HG02798 (cell line): ENCODE data around the gene KLHL5.
A peak's percentile ranks its signal among the peaks of the same experiment; 100 is the strongest.
"Not testable (repeated sequence)": the region's sequence is repeated elsewhere in the genome, so short reads cannot be mapped to it uniquely, and the experiment has no call there.

Experiments used
- ATAC-seq: cut with Tn5 transposase; IDR thresholded peaks from one replicate; pipeline ENCODE4 v1.9.1; 2021; ENCODE audit warnings: mild to moderate bottlenecking; ENCODE audit not compliant: unreplicated experiment, poor library complexity

The KLHL5 gene, protein sequence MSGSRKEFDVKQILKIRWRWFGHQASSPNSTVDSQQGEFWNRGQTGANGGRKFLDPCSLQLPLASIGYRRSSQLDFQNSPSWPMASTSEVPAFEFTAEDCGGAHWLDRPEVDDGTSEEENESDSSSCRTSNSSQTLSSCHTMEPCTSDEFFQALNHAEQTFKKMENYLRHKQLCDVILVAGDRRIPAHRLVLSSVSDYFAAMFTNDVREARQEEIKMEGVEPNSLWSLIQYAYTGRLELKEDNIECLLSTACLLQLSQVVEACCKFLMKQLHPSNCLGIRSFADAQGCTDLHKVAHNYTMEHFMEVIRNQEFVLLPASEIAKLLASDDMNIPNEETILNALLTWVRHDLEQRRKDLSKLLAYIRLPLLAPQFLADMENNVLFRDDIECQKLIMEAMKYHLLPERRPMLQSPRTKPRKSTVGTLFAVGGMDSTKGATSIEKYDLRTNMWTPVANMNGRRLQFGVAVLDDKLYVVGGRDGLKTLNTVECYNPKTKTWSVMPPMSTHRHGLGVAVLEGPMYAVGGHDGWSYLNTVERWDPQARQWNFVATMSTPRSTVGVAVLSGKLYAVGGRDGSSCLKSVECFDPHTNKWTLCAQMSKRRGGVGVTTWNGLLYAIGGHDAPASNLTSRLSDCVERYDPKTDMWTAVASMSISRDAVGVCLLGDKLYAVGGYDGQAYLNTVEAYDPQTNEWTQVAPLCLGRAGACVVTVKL

DNA sequence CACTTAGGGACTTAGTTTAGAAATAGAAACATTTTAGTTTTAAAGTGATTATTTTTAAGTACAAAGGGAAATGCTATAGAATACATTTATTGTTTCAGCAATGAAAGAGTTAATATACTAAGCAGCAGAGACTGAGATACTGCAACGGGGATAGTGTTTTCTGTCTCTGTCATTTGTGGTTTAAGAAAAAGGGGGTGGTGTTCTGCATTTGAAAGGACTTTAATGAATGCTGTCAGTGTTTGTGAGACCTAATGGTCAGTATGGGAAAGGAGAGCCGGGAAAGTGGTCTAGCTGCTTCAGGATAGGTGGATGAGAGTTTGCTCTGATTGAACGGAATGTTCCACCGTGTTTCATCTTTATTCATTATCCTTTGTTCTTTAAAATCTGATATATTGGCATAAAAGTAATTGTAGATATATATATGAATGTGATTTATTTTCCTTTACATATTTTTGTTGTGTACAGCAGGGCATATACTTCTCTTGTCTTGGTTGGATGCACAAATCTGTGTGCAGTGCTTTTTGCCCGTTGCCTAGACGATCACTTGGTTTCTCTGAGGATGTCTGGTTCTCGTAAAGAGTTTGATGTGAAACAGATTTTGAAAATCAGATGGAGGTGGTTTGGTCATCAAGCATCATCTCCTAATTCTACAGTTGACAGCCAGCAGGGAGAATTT lies at the start of gene KLHL5:
TSS of gene KLHL5 (plus strand) at position 139 of the 676 bp plus-strand sequence. CDS start at position 560, 421 bp downstream.
- ATAC-seq, result no peak

DNA sequence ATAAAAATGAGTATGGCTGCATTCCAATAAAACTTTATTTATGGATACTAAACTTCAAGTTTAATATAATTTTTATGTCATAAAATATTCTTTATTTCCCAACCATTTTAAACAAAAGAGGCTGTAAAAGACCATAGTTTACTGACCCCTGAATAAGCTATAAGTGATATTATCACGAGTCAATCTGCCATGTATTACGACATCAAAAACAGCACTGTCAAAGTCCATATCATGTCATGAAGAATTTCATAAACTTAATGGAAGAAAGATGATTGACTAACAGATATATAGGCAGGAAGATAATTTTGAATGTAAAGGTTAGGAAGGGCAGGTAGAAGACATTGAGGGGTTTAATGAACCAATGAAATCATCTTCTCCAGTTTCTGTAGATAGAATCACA lies 48.0 kb upstream of the KLHL5 start:
- no peak for ATAC-seq

DNA sequence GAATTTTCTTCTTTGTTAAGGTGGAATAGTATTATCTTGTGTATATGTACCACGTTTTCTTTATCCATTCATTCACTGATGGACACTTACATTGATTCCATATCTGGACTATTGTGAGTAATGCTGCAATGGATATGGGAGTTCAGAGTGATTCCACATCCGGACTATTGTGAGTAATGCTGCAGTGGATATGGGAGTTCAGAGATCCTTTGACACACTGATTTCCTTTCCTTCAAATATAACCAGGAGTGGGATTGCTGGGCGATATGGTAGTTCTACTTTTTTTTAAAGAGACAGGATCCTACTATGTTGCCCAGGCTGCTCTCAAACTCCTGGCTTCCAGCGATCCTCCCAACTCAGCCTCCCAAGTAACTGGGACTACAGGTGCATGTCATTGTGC lies 41.9 kb upstream of the KLHL5 start:
- no peak for ATAC-seq

DNA sequence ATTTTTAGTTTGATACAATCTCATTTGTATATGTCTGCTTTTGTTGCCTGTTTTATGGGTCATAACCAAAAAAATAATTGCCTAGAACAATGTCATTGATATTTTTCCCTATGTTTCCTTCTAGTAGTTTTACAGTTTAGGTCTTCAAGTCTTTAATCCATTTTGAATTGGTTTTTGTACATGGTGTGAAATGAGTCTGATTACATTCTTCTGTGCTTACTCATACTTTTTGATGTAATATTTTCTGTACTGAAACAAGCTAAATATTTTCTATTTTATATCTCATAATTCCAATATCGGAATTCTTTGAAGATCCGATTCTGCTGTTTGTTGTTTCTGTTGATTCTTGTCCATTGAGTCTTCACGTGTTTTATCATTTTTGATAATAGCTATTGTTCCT lies 40.4 kb upstream of the KLHL5 start:
- ATAC-seq, result no peak

DNA sequence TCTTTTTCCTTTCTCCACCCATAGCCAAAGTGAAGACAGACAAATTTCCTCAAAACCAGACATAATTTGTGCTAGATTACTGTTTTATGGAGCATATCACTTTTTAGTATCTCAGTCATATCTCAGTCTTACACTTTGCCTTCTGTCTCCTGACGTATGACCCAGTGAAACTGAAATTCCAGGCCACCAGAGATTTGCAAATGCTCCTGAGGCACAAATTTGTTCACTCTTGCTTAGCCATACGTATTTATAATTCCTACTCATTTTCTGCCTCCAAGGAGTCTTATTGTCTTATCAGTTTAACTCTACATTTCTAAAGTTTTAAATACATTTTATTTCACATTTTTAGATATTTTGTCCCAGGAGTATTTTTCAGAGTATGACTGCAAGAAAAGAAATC lies 39.8 kb upstream of the KLHL5 start:
- ATAC-seq, result no peak

DNA sequence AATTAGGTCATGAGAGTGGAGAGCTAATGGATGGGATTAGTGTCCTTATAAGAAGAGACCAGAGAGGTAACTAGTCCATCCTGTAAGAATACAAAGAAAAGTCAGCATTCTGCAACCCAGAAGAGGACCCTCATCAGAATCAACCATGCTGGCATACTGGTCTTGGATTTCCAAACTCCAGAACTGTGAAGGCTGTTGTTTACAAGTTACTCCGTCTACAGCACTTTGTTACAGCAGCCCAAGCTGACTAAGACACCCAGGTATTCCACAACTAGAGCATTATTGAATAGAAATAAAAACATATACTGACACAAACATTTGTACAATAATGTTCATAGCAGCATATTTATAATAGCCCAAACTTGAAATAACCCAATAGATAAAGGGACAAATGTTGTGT lies 39.0 kb upstream of the KLHL5 start:
- no peak for ATAC-seq

DNA sequence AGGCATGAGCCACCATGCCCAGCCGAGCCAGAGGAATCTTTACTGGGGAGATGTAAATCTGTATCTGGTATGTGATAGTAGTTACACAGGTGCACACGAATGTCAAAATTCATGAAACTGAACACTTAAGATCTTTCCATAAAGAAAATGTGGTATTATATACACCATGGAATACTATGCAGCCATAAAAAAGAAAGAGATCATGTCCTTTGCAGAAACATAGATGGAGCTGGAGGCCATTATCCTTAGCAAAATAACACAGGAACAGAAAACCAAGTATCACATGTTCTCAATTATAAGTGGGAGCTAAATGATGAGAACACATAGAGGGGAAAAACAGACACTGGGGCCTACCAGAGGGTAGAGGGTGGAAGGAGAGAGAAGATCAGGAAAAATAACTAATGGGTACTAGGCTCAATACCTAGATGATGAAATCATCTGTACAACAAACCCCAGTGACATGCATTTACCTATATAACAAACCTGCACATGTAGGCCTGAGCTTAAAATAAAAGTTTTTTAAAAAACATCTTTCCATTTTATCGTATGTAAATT lies 37.6 kb upstream of the KLHL5 start:
- no peak for ATAC-seq

DNA sequence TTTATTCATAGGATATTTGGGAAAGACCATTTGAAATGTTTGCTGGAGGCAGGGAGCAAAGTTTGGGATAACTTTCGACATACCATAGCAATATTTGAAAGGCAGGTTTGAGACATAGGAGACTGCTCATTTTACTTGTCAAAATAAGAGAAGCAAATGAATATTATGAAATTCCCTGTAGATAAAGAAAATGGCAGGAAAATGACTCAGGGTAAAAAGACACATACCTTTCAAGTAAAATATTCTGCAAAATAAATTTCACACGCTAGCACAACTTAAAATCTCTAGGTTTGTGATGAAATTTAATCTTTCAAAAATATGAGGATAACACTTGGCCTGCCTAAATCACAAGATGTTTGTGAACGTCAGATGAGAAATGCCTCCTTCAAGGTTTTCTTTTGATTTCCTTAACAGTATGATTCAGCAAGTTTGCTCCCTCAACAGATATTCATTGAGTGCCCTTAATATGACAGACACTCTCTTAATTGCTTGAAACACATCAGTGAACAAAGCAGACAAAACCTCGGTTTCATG lies 36.4 kb upstream of the KLHL5 start:
- no peak for ATAC-seq

DNA sequence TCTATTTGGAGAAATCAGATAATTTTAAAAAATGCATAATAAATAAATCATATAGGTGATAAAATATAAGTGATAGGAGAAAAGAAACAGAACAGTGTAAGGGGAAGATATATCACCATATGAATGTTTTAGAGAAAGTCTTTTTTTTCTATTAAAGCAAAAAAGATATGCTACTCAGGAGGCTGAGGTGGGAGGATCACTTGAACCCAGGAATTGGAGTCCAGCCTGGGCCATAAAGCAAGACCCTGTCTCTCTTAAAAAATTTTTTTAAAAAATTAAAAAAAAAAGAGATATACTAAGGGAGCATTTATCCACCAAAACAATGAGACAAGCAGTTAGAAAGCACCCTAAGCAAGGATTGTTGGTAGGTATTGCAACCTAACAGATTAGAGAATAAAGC lies 35.9 kb upstream of the KLHL5 start:
- ATAC-seq, result no peak

DNA sequence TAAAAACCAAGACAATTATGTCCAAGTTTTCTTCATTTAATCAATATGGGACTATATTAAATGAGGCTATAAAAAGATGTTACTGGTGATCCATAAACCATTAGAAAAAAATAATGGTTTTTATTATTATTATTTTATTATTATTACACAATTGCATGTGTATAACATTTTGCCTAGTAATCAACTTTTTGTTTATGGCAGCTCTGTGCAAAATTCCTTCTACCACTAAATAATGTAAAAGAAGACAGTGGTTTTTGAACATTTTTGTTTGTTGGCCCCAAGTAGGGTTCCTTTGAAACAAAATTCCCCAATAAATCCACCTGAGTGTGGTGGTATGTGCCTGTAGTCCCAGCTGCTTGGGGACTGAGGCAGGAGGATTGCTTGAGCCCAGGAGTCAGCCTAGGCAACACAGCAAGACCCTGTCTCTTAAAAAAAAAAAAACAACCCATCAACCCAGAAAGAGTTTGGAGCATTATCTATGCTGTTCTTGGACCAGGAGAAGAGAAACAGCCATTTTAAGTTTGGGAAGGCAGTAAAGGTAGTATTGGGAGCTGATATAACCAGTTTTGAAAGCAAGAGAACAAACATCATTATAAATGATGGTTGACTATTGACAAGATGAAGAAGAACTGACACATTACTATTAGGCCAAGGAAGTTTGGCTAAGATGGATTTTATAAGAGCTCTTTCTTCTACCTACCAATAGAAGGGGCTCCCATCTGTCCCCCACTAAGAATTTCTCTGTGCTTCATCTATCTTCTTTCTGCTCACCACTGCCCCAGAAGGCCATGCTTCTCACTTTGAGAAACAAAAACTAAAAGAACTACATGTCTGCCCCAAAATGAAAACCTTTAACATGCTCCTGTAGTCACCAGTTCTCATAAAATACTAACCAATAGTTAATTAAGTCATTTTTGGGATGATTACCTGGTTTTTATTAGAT lies 32.0 kb upstream of the KLHL5 start:
- ATAC-seq, result peak; percentile 47

DNA sequence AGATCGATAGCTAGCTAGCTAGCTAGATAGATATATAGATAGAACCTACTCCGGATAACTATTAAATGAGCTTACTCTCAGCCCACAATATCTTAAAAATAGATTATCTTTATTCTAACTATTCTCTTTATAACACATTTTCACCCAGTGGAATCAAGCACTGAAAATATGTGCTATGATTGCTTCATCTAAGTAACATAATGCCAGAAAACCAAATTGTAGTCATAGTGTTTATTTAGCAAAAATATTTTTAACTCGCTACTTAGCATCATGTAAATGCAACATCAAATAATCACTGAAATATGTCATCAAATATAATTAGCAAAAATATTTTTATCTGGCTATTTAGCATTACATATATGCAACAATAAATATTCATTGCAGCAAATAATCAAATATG lies 31.3 kb upstream of the KLHL5 start:
- no peak for ATAC-seq

DNA sequence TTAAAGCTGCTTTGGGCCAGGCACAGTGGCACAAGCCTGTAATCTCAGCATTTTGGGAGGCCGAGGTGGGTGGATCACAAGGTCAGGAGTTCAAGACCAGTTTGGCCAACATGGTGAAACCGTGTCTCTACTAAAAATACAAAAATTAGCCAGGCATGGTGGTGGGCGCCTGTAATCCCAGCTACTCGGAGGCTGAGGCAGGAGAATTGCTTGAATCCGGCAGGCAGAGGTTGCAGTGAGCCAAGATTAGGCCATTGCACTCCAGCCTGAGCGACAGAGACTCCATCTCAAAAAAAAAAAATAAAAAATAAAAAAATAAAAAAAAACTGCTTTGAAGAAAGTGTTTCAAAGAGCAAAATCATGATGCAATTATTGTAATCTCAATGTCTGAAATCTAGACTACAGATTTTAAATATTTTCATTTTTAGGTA lies 30.4 kb upstream of the KLHL5 start:
- not testable (repeated sequence) for ATAC-seq

DNA sequence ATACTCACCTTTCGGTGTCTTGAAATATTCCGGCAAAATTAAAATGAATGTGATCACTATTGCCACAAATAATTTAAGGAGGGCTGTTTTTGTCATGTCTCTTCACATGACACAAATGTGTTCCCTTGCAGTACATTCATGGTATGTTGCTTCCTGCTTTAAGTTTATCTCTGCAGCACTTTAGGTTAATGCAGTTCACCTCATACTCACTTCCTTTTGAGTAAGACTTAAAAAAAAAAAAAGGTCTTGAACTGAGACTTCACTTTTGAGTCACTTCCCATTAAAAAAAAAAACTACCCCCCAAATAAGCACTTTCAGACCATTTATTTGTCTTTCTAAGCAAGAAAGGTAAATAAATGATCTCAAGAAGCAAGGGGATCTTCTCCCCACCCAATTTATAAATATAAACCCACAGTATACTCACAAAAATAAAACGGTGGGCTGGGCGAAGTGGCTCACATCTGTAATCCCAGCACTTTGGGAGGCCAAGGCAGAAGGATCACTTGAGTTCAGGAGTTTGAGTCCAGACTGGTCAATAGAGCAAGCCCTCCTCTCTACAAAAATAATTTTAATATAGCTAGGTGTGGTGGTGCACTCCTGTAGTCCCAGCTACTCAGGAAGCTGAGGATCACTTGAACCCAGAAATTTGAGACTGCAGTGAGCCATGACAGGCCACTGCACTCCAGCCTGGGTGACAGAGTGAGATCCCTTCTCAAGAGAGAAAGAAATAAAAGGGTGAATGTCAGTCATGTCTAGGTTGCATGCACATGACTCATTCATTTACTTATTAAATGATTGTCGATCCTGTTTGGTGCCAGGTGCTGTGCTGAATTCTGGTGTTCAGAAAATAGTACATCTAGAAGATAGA lies 29.6 kb upstream of the KLHL5 start, which contains the start of gene TMEM156:
TSS of gene TMEM156 (minus strand) at position 192 of the 868 bp plus-strand sequence. CDS start at position 96, 96 bp downstream.
- ATAC-seq, result peak; percentile 57

DNA sequence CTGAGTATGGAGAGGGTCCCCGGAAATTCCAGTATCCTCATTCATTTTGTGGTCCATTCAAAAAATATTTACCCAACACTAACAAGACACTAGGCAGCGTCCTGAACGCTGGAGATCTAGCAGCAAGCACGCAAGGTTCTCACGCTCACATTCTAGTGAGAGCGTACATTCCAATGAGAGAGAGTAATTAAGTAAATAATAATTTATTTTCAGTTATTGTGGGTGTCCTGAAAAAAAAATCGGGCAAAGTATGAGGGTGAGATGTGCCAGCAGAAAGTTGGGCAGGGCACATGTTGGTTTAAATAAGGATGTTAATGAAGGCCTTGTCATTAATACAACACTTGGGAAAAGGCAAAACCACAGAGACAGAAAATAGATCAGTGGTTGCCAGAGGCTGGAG lies 25.9 kb upstream of the KLHL5 start:
- no peak for ATAC-seq

DNA sequence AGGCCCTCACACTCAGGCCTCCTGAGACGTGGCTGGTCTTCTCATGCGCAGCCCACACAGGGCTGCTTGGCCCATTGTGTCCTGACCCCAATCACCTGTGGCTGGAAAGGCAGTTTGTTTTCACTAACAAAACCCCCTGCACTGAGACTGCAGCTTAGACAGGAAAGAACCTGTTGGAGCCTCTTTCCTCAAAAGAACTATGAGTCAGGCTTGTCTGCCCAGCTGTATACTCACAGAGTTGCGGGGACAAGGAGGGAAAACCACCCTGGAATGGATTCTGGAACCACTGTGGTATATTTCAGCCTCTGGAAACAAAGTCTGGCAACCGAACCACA lies 24.6 kb upstream of the KLHL5 start:
- no peak for ATAC-seq

DNA sequence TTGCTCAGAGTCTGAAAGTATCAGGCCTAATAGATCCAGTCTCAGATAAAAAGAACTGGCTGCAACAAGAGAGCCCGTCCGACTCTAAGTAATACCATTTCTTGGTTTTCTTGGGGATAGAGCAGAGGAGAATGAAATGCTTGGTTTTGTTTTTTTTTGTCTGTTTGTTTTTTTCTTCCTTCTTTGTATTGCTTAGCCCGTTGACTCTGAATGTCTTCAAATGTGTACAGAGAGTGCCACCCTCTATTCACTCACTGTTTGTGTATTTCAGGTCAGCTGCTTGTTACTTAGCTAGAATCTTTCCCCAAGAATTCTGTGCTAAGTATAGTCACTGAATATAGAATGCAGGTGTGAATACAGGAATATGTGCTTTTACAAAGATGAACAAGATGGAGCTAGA lies 24.1 kb upstream of the KLHL5 start:
- ATAC-seq, result no peak

DNA sequence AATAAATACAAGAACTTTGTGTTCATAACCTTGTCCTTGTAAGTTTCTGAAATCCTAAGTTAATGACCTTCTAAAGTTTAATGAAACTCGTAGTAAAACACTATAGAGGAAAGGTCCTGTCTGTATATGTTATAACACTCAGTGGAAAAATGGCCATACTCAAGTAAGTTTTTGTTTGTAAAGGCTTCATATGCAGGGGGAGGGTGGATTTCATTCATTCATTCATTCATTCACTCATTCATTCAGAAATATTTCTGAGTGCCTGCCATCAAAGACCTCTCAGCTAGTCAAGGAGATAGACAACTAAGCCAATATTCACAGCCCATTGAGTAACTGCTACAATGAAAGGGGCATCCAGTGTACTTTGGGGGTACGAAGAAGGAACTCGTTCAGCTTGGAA lies 22.9 kb upstream of the KLHL5 start:
- no peak for ATAC-seq

DNA sequence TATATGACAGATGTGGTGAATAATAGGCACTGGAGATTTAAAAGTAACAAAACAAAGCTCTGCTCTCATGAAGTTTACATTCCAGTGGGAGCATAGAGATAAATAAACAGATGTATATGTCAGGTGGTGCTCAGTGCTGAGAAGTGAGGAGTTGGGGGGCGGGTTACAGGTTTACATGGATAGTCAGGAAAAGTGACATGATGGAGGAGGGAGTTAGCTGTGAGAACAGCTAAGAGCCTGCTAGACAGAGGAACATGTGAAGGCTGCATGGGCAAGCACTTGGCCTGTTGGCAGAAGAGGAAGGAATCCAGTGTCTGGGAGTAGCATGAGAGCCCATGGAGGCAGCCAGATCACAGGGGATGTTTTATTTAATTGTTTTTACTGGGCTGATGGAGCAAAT lies 19.7 kb upstream of the KLHL5 start:
- no peak for ATAC-seq
